Endothelial cell of hepatic sinusoid (primary cell): ENCODE data around the gene SAMD4B.

ENCODE experiments used
- in situ Hi-C: cut with HindIII; loops from 2 replicates; pipeline ENCODE4 v1.10.0; 2017; ENCODE audit warnings: low sequenced_read_pairs

Gene SAMD4B

GRCh38 chr19:39407410-39407659 lies 65.1 kb downstream of the SAMD4B start:
- in situ Hi-C loops: no loop called here

DNA sequence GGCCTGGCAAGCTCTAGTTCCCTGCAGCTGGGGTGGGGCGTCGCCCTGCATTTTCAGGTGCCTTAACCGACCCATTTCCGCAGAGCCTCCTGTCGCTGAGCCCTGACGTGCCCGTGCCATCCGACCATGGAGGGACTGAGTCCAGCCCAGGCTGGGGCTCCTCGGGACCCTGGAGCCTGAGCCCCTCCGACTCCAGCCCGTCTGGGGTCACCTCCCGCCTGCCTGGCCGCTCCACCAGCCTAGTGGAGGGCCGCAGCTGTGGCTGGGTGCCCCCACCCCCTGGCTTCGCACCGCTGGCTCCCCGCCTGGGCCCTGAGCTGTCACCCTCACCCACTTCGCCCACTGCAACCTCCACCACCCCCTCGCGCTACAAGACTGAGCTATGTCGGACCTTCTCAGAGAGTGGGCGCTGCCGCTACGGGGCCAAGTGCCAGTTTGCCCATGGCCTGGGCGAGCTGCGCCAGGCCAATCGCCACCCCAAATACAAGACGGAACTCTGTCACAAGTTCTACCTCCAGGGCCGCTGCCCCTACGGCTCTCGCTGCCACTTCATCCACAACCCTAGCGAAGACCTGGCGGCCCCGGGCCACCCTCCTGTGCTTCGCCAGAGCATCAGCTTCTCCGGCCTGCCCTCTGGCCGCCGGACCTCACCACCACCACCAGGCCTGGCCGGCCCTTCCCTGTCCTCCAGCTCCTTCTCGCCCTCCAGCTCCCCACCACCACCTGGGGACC lies 65.6 kb downstream of the SAMD4B start:
- in situ Hi-C loops: no loop called here

DNA sequence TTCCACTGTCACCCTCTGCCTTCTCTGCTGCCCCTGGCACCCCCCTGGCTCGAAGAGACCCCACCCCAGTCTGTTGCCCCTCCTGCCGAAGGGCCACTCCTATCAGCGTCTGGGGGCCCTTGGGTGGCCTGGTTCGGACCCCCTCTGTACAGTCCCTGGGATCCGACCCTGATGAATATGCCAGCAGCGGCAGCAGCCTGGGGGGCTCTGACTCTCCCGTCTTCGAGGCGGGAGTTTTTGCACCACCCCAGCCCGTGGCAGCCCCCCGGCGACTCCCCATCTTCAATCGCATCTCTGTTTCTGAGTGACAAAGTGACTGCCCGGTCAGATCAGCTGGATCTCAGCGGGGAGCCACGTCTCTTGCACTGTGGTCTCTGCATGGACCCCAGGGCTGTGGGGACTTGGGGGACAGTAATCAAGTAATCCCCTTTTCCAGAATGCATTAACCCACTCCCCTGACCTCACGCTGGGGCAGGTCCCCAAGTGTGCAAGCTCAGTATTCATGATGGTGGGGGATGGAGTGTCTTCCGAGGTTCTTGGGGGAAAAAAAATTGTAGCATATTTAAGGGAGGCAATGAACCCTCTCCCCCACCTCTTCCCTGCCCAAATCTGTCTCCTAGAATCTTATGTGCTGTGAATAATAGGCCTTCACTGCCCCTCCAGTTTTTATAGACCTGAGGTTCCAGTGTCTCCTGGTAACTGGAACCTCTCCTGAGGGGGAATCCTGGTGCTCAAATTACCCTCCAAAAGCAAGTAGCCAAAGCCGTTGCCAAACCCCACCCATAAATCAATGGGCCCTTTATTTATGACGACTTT lies 66.4 kb downstream of the SAMD4B start:
- in situ Hi-C loops: no loop called here

DNA sequence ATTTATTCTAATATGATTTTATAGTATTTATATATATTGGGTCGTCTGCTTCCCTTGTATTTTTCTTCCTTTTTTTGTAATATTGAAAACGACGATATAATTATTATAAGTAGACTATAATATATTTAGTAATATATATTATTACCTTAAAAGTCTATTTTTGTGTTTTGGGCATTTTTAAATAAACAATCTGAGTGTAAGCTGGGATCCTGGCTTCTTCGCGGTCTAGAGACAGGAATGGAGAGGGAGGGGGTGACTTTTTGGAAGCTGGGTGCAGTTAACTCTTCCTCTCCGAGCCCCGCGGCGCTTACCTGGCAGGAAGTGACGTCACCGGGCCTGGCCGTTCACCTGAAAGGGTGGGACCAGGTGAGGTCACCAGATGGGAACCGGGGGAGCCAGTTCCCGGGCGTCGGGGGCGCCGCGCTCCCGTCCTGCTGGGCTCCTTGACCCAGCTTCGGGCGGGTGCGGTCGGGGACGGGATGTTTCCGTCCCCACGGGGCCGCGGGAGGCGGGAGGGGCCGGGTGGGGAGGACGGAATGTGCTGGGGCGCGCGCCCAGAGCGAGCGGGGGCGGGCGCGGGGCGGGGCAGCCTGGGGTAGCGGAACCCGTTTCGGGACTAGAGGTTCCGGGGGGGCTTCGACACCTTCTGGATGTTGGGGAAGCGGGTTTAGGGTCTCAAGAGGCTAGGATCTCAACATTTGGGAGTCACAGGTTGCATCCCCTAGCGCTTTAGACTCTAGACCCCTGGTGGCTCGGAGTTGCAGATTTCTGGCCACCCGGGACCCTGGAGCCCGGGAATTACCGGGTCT lies 67.2 kb downstream of the SAMD4B start:
- in situ Hi-C loops: no loop called here

DNA sequence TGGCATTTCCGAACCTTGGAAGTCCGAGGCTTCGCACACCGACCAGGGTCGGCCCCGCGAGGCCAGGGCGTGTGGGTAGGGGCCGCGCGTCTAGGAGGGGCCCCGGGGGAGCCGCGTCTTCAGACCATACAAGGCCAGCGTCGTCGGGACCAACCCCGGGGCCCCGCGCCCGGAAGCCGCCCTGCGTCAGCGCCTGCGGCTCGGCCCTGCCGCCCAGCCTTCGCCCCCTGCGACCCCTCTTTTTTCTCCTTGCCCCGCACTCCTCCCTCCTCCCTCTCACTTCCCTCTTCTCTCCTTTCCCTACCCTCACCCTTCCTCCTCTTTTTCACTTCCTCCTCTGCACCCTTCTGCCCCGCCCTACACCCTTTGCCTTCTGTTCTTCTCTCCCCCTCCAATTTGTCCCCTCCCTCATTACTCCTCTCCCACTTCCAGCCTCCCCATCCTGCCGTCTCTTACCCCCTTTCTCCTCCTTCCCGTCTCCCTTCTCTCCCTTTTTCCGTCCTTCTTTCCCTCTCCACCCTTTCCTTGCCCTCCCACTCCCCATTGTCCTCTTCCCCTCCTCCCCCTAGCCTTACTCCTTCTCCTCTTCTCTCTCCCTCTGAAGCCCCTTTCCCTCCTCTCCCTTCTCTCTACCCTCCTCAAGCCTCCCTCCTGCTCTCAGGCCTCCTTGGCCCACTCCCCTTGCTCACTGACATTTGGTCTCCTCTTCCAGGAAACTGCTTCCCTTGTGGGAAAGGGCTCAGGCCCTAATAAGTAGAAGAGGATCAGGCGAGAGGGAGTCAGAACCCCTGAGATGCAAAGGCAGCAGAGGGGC lies 68.0 kb downstream of the SAMD4B start:
- in situ Hi-C loops: no loop called here

DNA sequence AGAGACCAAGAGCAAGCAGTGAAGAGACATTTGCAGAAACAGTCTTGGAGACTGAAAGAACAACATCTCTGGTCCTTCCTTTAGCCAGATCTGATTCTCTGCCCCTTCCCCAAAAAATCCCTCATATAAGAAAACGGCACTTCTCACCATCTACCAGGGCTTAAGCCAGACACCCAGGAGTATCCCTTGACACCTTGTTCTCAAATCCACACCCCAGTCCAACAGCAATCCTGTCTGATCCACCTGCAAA lies 68.5 kb downstream of the SAMD4B start:
- in situ Hi-C loops: no loop called here

DNA sequence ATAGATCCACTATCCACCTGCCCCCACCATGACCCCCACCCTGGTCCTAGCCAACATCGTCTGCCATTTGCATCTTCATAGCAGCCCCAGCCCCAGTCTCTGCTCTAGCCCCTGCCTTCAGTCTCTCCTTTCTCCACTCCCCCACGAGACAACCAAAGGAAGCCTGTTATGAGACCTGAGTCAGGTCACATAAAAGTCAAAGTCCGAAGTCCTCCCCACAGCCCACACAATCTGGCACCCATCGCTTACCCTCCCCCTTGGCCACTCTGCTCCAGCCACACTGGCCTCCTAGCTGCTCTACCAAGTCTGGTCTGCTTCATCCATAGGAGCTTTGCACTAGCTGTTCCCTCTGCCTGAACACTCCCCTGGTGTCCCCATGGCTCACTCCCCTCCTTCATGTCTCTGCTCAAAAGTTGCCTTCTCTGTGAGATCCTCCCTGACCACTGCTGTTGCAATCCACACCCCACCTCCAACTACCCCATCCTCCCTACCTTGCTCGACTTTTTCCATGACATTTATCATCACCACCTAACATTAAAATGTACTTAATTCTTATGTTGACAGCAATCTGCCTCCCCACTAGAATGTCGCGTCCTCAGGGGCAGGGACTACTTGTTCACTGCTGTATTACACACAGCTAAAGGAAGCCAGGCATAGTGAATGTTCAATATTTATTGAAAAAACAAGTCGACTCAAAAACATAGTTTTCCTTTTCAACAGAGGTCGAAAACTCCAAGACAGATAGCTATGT lies 69.0 kb downstream of the SAMD4B start:
- in situ Hi-C loops: no loop called here

- in situ Hi-C loops: no loop called here
Observed at GRCh38 chr19:39411832-39412099, 69.5 kb downstream of the SAMD4B start.

- in situ Hi-C loops: no loop called here
Observed at GRCh38 chr19:39412100-39412866, 70.1 kb downstream of the SAMD4B start, which contains the start of gene PLEKHG2. Gene PLEKHG2 (plus strand): TSS chr19:39412669. CDS start chr19:39414087, 1,418 bp downstream.

DNA sequence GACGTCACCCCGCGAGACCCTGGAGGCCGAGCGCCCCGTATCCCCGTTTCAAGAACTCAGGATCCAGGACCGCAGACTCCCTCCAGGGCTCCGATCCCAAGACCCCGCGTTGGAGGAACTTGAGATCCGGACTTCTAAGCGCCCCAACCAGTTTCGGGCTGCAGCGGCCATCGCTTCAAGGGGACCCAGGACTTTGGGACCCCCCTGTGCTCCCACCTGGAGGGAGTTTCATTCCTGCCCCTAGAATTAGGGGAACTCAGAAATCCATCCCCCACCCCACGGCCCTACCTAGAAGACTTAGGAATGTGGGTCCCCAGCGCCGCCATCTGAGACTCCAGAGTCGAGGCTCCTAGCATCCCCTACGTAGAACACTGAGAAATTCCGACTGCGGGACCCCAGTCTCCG lies 70.6 kb downstream of the SAMD4B start:
- in situ Hi-C loops: no loop called here

DNA sequence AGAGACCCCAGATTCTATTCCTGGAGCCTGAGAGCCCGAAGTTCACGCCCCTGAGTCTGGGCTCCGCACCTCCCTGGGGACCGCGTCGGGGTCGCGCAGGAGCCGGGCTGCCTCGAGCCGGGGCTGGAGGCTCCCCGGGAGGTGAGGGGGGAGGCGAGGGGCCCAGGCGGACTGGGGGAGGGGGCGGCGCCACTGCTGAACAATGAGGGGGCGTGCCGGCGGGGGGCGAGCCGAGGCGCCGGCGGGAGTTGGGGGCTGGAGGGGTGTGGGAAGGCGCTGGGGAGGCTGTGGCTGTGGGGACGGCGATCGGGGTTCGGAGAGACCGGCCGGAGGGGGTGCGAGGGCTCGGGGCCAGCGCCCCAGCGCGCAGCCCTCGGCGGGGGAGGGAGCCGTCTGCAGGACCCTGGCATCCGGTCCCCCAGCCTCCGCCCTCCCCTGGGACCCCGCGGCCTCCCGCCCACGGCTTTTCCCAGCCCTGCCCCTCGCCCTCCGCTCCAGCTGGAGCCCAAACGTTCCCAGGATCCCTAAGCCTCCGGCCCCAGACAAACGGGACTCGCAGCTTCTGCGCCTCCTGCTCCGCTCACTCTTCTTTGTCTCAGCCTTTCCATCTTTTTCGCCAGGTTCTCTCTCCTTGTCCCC lies 71.2 kb downstream of the SAMD4B start:
- in situ Hi-C loops: no loop called here

- in situ Hi-C loops: no loop called here
Observed at GRCh38 chr19:39413911-39414608, 71.8 kb downstream of the SAMD4B start.

- in situ Hi-C loops: no loop called here
Observed at GRCh38 chr19:39415111-39416046, 73.2 kb downstream of the SAMD4B start.

- in situ Hi-C loops: no loop called here
Observed at GRCh38 chr19:39416152-39417120, 74.2 kb downstream of the SAMD4B start.

GRCh38 chr19:39417463-39418181 lies 75.4 kb downstream of the SAMD4B start:
- in situ Hi-C loops: no loop called here

GRCh38 chr19:39419003-39419402 lies 76.8 kb downstream of the SAMD4B start:
- in situ Hi-C loops: no loop called here
